ENCODE results near the gene MMP20.

GRCh38 chr11:102552020-102552419 is 73.1 kb downstream of the MMP20 start:
- TF ChIP-seq, protein P1, sequence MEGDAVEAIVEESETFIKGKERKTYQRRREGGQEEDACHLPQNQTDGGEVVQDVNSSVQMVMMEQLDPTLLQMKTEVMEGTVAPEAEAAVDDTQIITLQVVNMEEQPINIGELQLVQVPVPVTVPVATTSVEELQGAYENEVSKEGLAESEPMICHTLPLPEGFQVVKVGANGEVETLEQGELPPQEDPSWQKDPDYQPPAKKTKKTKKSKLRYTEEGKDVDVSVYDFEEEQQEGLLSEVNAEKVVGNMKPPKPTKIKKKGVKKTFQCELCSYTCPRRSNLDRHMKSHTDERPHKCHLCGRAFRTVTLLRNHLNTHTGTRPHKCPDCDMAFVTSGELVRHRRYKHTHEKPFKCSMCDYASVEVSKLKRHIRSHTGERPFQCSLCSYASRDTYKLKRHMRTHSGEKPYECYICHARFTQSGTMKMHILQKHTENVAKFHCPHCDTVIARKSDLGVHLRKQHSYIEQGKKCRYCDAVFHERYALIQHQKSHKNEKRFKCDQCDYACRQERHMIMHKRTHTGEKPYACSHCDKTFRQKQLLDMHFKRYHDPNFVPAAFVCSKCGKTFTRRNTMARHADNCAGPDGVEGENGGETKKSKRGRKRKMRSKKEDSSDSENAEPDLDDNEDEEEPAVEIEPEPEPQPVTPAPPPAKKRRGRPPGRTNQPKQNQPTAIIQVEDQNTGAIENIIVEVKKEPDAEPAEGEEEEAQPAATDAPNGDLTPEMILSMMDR (IDR thresholded peaks at IDR 0.05), result no peak
- TF ChIP-seq POLR2A (IDR thresholded peaks at IDR 0.05), result no peak
